ENCODE measurements around the gene ADAMTS2.

Gene ADAMTS2

DNA sequence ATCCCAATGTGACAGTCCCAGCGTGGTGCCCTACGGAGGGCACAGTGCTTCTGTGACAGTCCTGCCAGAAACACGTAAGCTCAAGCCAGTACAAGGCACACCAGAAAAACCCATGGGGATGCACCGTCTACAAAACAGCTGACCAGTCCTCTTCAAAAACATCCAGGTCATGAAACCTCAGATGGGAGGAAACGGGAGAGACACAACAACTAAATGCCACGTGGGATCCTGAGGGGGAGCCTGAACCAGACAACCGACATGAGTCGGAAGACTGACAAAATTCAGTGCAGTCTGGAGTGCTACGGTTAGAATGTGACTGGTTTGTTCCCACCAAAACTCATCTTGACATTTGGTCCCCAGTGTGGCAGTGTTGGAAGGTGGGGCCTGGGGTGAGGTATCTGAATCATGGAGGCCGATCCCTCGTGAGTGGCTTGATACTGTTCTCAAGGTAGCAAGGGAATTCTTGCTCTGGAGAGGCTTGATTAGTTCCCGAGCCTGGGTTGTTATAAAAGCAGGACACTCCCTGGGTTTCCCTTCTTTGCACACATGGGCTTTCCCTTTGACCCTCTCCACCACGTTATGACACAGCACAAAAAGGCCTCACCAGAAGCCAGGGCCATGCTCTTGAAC lies 55.4 kb downstream of the ADAMTS2 start:
- DNase-seq: peak in 3 of 10 donors; percentile 28 to 48 (median 42)
- intact Hi-C loops (cut with DNase I): loop anchor here (10.0 kb wide), 1 partner anchor 205 kb away; no protein-coding TSS in a partner anchor

DNA sequence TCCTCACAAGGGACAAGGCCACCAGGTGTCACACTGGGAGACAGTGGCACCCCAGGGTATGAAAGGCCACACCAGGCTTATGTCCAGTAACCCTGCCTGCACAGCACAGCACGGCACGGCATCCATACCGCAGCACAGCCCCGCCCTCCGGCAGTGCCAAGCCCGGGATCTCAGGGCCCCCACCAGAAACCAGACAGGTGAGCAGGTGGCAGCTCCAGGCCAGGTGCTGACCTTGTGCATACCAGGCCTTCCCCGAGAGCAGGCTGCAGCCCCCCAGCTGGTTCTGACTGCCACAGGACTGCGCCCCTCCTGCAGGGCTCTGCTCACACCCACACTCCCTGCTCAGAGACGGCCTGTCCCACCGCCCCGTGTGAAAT lies 56.5 kb downstream of the ADAMTS2 start:
- peak in 4 of 10 donors; percentile 9 to 69 (median 28) for DNase-seq
- intact Hi-C loops (cut with DNase I): loop anchor here (10.0 kb wide), 1 partner anchor 206 kb away; no protein-coding TSS in a partner anchor

DNA sequence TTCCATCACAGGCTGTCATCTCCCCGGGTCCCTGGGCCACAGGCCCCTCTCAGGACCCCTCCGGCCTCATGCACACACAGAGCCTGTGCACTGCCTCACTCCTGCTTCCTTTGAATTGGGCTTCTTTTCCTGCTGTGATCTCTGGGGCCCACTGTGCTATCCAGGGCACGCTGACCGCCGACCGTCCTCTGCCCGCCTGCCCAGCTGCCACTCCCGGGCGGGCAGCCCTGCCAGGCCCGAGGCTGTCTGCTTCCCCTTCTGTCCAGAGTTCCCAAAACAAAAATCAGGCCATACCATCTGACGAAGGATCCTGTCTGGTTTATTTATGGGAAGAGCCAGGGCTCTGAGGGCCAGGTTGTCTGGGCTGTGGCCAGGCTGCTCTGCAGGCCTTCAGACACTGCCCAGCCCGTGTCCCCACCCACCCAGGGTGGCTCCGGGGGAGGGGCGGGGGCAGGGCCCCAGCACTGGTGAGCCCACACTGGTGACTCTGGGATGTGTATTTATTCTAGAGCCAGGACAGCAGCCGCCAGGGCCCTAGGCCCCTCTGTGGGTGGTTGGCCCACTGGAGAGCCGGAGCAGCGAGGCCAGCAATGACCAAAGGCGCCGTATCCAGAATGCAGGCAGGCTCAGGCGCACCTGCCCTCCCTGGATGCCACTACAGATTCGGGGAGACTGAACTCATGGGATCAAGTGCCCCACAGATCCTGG lies 57.0 kb downstream of the ADAMTS2 start:
- intact Hi-C loops (cut with DNase I): loop anchor here (10.0 kb wide), 1 partner anchor 207 kb away; no protein-coding TSS in a partner anchor
- peak in 4 of 10 donors; percentile 16 to 65 (median 47) for DNase-seq

DNA sequence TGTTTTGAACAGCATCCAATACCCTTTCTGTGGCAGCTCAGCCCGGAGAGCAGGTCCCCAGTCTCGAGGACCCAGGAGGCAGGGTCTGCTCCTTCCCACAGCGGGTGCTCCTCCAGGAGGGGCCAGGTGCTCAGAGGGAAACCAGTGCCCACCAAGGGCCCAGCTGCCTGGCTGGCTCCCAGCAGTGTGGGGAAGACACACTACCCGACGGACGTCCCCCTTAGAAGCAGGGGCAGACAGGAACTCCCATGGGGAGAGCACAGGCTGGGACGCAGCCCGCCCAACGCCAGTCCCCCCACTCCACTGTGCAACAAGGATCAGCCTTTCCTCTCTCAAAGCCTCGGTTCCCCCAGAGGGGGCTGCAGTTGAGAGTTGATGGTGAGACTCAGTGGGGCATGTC lies 57.6 kb downstream of the ADAMTS2 start:
- intact Hi-C loops (cut with DNase I): loop anchor here (10.0 kb wide), 1 partner anchor 207 kb away; no protein-coding TSS in a partner anchor
- peak in 4 of 10 donors; percentile 18 to 74 (median 52) for DNase-seq

DNA sequence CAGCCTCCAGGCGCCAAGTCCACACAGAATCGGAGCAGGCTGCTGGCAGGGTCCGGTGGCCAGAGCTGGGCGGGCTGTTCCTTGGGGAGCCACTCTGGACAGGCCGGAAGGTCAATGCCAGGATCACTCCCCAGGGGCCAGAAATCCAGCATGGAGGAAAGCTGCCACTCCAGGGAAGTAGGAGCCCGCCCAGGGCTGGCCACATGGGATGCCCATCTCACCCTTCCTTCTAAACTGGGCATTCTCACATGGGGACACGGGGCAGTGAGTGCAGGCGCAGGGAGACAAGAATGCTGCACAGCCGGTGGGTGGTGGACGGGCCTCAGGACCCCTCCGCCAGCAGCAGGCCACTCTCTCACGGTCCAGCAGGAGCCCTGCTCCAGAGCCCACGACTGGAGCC lies 58.2 kb downstream of the ADAMTS2 start:
- DNase-seq: peak in 4 of 10 donors; percentile 16 to 61 (median 39)
- intact Hi-C loops (cut with DNase I): loop anchor here (10.0 kb wide), 1 partner anchor 208 kb away; no protein-coding TSS in a partner anchor

DNA sequence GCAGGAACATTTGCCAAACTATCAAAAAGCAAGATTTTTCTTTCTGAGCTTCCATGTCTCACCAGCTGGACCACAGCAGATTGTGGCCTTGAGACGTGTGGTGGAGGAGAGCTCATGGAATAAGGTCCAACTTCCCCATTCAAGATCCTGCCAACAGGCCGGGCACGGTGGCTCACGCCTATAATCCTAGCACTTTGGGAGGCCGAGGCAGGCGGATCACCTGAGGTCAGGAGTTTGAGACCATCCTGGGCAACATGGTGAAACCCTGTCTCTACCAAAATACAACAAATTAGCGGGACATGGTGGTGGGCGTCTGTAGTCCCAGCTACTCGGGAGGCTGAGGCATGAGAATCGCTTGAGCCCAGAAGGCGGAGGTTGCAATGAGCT lies 59.5 kb downstream of the ADAMTS2 start:
- intact Hi-C loops (cut with DNase I): loop anchor here (10.0 kb wide), 1 partner anchor 209 kb away; no protein-coding TSS in a partner anchor
- DNase-seq: peak in 2 of 10 donors; percentile 34 to 55

DNA sequence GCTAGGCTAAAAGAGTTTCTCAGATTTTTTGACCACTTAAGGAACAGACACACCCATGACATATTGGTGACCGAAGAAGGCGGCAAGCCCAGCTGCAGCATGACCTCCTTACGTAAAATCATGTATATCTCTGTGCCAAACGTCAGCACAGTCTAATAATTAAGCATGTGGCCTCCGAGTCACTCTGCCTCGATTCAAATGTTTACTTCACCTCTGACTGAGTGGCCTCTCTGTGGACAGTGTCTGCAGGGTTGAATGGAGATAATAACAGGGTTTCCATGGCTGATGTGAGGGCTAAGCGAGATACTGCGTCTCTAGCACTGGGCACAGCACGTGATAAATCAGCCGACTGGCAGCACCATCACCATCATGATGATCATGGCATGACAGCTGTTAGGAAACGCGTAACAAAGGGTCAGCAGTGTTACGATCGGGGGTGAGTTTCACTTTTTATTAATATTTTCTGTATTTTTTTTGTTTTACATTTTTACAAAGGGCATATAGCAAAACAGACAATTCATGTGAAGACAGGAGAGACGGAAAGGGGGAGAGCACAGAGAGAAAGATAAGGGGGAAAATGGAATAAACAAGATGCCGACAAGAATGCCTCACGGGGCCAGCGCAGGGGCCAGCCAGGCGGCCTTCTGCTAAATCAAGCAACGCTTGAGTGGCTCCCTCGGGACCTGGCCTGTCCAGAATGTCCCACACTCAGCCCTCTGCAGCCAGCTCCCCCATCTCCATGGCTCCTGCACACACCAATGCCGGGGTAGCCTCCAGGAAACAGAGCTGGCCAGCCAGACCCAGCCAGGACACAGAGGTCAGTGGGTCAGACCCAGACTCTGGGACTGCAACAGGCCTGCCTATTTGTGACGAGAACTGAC lies 60.3 kb downstream of the ADAMTS2 start:
- intact Hi-C loops (cut with DNase I): loop anchor here (10.0 kb wide), 1 partner anchor 210 kb away; no protein-coding TSS in a partner anchor
- peak in 8 of 10 donors; percentile 23 to 84 (median 40) for DNase-seq

DNA sequence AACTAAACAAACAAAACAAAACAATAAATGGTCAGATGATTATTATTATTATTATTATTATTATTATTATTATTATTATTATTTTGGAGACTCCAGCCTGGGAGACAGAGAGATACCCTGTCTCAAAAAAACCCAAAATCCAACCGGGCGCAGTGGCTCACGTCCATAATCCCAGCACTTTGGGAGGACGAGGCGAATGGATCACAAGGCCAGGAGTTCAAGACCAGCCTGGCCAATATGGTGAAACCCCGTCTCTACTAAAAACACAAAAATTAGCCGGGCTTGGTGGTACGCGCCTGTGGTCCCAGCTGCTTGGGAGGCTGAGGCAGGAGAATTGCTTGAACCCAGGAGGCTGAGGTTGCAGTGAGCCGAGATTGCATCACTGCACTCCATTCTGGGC lies 61.4 kb downstream of the ADAMTS2 start:
- intact Hi-C loops (cut with DNase I): loop anchor here (10.0 kb wide), 1 partner anchor 211 kb away; no protein-coding TSS in a partner anchor

DNA sequence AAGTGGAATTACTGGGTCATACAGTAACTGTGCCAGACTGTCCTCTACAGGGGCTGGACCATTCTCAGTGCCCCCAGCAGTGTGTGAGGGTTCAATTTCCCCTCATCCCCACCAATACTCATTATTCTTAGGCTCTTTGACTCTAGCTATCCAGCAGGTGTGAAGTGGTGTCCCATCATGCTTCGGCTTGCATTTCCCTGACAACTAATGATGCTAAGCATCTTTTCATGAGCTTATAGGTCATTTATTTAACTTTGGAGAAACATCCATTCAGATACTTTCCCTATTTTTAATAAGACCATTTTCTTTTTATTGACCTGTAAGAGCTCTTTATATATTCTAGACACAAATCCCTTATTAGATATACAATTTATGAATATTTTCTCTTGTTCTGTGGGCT lies 63.6 kb downstream of the ADAMTS2 start:
- intact Hi-C loops (cut with DNase I): loop anchor here (10.0 kb wide), 1 partner anchor 213 kb away; no protein-coding TSS in a partner anchor
- peak in 1 of 10 donors; percentile 8 for DNase-seq

More for the DNA sequence above, 61.4 kb downstream of the ADAMTS2 start:
- peak in 3 of 10 donors; percentile 21 to 57 (median 42) for DNase-seq

DNA sequence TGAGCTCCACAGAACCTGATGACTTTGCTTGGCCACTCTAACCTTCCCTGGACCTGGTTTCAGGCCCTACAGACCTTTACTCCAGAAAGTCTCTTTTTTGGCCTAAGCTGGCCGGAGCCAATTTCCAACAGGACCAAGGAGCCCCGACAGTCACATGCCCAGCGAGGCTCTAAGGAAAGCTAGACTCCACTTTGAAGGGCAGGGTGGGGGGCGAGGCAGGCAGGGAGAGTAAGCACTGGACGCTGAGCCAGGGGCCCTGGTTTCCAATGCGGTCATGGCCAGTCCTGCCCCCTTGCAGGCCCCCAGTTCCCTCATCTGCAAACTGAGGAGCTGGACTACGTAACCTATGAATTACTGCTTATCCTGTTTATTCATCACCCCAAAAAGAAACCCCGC lies 65.2 kb downstream of the ADAMTS2 start:
- peak in 2 of 10 donors; percentile 17 to 28 for DNase-seq
- intact Hi-C loops (cut with DNase I): loop anchor here (10.0 kb wide), 1 partner anchor 215 kb away; no protein-coding TSS in a partner anchor

DNA sequence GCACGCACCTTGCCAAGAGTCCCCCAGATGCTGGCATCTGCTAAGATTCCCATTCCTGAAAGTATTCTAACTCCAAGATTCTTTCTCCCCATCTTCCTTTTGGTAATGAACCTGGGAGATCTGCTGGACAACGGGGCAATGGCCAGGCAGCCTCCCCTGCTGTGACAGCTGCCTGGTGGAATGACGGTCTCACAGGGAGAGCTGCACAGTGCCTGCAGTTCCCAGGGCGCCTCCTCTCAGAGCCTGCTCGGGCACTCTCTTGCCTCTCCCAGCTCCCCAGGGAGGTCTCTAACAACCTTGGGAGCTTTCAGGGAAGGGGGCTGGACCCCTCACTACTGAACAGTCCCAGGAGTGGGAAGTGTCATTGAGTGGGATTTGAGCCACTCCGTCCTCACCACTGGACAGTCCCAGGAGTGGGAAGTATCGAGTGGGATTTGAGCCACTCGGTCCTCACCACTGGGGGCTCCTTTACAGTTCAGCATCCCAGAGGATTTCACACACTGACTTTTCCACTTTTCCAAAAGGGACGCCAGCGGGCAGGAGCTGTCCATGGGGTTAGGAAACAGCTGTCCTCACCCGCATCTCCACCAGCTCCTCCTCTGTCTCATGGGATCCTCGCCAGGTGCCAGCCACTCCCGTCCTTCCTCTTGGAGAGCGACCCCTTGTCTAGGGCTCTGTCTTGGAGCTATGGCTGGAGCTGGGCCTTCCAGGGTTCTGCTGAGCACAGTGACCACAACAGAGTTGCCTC lies 65.7 kb downstream of the ADAMTS2 start:
- DNase-seq: peak in 3 of 10 donors; percentile 15 to 52 (median 28)
- intact Hi-C loops (cut with DNase I): loop anchor here (10.0 kb wide), 1 partner anchor 215 kb away; no protein-coding TSS in a partner anchor

DNA sequence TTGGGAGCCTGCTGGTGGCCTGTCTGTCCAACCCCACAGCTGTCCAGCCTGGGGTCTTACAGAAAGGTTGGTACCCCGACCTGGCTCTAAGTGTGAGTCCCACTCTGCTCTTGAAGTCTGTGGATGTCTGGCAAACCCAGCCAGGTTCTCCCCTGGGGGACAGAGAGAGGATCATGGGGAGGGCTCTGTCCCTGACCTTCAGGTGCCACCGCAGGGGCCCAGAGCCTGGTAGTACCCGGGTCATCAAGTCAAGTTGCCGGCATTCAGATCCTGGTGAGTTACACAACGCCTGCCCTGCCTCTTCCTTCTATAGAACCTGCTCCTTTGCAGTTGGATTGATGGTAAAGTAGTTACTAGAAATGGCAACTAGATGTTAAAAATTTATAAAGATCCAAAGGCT lies 66.7 kb downstream of the ADAMTS2 start:
- DNase-seq: peak in 1 of 10 donors; percentile 48
- intact Hi-C loops (cut with DNase I): no loop called here

DNA sequence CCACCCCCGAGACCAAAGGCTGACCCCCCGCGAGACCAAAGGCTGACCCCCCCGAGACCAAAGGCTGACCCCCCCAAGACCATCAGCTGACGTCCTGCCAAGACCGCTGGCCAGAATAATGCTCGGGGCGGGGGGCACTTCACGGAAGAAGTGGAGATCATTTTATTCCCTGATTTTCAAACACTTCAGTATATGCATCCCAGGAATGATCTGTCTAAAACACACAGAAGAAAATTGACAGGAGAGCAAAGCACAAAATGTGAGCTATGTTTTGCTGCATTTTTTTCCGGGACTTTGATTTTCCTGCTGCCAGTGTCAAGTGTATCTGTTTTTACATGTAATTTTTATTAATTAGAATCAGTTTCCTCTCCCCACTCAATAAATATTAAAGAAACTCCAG lies 67.1 kb downstream of the ADAMTS2 start:
- intact Hi-C loops (cut with DNase I): no loop called here
- peak in 1 of 10 donors; percentile 28 for DNase-seq

DNA sequence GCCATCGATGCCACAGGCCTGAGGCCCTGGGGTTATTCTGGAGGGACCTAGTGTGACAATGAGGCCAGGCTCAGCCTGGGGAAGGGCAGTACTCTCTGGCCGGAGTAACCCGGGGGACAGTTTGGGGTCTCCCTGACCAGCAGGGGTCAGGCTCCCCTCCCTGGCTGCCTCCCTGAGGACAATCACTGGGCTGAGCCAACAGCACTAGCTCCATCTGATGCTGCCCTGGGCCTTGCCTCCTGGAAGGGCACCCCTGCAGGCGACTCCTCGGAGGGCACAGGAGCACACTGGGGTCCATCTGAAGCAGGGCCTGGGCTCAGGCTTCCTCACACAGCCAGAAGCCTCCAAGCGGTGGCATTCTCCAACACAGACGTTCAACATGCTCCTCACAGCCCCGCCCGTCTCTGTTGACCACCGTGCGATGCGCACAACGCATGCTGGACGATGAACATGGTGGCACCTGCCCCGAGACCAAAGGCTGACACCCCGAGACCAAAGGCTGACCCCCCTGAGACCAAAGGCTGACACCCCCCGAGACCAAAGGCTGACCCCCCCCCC lies 68.3 kb downstream of the ADAMTS2 start:
- intact Hi-C loops (cut with DNase I): no loop called here
- DNase-seq: peak in 4 of 10 donors; percentile 19 to 70 (median 44)

DNA sequence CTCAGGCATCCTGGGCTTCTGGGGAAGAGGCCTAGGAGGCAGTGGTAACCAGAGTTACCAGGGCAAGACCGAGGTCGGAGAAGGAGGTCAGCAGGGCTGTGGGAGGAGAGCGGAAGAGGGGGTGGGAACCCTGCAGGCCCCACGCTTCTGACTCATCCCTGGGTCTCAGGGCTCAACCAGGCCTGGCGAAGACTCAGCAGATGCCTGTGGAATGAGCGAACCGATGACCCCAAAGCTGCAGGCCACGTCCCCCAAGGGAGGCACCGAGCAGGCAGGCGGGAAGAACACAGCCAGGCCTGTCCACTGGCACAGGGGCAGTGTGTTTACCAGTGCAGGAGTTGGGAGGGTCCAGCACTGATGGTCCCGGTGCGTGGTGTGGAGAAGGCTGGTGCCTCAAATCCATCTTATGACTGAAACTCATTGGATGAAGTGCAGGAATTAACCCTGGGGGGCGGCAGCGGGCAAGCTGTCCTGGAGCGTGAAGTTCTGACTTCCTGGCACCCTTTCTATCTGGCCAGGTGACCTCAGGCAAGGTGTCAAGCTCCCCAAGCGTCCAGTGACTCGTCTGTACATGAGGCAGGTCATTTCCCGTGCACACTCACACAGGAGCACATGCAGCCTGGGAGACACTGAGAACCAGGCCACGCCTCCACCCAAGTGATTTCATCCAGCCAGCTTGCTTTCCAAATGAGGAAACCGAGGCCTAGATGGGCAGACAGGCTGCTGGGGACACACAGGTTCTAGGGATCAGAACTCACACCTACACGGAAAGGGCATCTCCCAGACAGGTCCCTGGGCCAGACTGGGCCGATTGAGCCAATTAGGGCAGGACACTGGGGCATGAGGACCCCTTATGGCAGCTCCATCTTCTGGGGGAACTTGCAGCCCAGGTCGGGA lies 69.1 kb downstream of the ADAMTS2 start:
- DNase-seq: peak in 4 of 10 donors; percentile 16 to 80 (median 54)
- intact Hi-C loops (cut with DNase I): no loop called here

DNA sequence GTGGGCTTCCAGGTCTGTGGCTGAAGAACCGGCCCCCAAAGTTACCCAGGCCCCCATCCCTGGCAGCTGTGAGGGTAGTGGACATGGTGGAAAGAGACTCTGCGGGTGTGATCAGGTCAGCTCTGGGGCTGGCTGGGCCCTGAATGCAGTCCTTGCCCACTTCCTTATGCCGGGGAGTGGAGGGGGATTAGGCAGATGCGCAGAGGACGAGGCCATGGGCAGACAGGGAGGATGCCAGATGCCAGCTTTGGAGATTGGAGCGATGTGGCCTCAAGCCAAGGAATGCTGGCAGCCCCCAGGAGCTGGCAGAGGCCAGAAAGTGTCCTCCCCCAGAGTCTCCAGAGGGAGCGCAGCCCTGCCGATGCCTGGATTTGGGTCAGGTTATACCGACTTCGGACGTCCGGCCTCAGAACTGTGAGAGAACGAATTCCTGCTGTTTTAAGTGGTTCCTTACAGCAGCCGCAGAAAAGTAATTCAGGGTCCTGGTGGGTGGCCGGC lies 69.8 kb downstream of the ADAMTS2 start:
- intact Hi-C loops (cut with DNase I): no loop called here
- peak in 3 of 10 donors; percentile 52 to 72 (median 72) for DNase-seq

All from posterior cingulate gyrus (tissue), 11 donors.